HG03103 (cell line): ENCODE results near the gene PLA2G2F.
"Not testable (repeated sequence)": the region's sequence is repeated elsewhere in the genome, so short reads cannot be mapped to it uniquely, and the experiment has no call there.

Experiments used
- ATAC-seq: cut with Tn5 transposase; IDR thresholded peaks from one replicate; pipeline ENCODE4 v1.9.1; 2021; ENCODE audit warnings: low read depth; ENCODE audit not compliant: unreplicated experiment

PLA2G2F gene

DNA sequence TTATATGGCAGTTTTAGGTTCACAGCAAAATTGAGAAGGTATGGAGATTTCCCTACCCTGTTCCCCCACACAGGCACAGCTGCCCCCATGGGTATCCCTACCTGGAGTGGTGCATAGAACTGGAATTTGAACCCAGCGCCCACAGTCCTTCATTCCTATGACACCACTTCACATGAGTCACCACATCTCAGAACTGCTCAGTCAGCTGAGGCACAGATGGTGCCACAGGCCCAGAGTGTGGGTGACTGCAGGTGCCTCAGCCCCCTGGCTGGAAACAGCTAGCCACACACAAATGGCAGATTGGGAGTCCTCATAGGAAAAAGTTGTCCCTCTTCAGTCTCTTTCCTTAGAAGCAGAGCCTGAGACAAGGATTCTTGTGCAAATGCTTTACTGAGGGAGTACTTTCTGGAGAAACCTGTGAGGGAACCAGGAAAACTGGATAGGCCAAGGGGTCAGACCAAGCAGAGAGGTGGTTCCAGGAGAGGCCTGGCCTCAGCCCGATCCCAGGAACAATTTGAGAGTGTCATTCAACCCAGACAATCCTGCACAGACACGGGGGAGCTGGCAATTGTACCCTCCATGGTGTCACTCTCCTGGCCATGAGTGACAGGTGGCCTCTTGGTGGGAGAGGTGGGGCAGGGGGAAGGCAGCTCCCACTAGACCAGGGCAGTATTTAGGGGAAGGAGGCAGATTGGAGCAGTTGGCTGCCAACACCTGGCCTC, 26.7 kb upstream of the PLA2G2F start:
- ATAC-seq = no peak

DNA sequence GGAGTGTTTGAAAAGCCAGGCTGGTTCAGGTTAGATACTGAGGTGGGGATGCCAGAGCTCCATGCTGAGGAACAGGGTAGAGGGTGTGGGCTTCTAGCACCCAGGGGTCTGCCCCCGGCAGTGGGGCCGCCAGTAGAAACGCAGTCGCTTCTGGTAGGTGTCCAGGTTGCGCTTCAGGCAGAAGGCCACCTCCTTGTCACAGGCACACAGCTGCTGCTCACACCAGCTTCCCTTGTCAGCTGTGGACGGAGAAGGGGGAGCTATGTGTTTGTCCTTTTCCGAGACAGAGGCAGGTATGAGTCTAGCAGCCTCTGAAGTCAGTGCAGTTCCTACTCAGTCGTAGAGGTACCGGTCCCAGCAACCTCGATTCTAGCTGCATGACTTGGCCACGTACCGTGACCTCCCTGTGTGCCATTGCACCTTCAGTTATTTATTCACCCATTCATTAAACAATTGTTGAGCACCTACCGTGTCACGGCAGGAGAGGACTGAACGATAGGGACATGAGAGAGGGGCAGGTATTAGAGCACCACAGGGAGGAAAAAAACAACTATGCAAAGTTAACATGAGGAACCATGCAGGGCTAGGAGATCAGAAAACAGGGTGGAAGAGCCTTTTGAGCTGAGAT, 25.0 kb upstream of the PLA2G2F start:
- no peak for ATAC-seq

DNA sequence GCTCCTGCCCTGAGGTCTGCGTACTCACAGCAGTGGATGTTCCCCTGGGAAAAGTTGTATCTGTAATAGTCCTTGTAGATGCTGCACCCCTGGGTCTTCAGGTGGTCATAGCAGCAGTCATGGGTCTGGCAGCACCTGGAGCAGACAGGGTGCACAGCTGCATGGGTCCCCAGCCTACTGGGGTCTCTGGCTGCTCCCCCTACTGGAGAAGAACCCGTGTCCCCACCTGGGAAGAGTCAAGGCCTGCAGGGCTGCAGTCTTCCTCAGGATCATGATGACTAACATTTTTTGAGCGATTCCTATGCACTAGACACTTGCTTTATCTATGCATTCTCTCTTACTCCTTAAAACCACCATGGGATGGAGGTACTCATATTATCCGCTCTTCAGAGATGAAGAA, 23.6 kb upstream of the PLA2G2F start:
- no peak for ATAC-seq

DNA sequence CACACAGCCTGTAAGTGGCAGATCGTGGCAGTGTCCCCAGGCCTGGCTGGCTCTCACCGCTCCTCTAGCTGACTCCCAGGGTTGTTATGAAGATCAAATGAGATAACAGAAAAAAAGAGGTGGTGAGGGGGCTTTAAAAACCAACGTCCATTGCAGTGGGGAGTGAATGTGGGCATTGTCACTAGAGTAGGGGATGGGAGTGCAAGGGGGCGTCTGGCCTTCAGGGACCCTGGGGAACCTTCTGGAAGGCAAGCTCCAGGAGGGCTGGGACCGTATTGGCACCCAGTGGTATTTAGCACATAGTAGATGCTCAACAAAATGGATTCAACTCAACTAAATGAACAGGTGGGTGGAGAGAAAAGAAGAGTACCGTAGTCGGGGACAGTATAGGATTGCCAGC, 23.2 kb upstream of the PLA2G2F start:
- ATAC-seq = no peak

DNA sequence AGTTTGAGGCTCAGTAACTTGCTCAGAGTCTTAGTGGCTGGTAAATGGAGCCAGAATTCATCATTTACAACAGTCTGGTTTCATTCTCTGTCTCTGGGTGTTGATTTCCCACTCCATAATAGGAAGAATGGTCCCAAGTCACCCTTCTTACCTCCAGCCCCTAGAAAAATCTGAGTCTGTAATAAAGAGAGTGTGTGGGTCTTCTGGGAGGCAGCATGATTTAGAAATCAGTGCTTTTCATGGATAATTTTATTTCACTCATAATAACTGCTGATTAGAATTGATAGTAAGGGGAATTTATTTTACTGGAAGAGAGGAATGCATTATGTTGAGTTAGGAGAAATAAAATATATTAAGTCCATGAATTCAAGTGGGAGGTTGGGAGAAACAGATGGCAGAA, 21.9 kb upstream of the PLA2G2F start:
- no peak for ATAC-seq

DNA sequence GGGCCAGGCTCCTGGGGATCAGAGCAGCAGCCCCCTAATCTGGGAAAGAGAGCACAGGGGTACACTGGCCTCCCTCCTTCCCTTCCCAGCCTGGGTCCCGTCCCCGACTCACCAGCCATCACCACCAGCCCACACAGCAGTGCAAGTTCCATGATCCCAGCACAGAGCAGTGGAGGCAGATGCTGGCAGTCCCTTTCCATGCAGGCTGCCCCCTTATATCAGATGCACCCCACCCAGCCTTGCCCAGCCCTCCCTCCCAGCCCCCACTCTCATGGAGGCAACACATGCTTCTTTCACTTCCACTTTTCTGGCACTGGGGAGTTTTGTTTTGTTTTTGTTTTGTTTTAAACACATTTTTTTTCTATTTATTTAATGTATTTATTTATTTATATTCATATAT, 19.8 kb upstream of the PLA2G2F start, which contains the start of gene PLA2G2D:
Gene PLA2G2D (minus strand): TSS at position 190 of the 400 bp plus-strand sequence. CDS start 38 bp downstream, at position 152.
- ATAC-seq = no peak

DNA sequence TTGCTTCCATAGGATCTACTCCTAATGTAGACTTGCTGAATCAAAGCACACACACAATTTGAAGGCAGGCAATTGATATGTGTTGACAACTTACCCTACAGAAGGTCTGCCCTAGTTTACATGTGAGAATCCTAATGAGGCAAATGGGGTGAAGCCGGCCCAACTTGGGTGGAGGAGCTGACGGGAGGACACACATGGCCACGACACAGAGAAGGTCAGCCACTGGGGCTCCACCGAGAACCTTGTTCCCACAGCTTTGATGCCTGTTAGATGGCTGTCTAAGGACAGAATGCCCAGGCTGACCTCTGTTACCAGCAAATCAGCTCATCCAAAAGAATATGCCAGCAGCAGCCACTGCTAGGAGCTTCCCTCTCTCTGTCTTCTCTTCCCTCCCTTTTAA, 18.3 kb upstream of the PLA2G2F start:
- ATAC-seq = no peak

DNA sequence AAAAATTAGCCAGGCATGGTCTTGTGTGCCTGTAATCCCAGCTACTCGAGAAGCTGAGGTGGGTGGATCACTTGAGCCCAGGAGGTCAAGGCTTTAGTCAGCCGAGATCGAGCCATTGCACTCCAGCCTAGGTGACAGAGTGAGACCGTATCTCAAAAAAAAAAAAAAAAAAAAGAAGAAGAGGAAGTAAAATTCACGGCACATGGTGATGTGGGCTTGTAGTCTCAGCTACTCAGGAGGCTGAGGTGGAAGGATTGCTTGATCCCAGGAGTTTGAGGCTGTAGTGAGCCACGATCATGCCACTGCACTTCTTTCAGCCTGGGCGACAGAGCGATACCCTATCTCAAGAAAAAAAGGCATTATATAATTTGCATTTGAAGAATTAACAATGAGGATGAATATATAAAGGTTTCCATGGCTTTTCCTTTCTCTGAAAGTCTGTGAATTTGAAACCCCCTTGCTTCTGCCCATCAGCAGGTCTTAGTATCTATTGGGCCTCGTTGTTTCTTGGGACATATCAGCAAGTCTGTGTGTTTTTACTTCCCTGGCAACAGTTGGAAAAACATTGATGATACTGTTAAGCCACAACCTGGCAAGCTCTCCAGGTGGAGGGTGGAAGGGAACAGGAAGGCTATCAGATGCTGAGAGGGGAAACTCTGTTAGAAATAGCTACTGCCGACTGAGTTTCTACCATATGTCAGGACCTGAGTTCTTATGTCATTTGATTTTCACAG, 15.2 kb upstream of the PLA2G2F start:
- ATAC-seq = no peak

DNA sequence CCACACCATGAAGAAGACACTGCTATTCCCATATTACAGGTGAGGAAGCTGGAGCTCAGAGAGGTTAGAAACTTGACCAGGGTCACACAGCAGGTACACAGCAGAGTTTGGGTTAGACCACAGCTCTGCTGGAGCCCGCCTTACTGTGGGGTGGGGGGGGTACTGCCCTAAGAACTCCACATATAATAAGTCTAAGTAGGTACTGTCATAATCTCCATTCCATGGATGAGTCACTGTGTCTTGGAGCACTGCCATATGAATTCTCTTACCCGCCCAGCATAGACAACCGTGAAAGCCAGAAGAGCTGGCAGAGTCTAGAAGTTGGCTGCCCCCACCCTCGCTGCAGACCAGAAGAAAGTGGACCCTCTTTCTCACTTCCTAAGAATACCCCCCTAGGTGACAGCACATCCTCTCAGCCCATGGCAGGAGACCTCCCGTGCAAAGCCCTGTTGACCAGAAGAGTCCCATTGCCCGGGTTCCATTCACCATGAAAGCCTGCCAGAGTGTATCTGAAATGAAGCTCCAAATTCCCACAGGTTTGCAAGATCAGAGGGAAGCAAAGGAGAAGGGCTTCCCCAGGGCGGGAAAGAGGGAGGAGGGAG, 14.6 kb upstream of the PLA2G2F start:
- ATAC-seq = no peak

DNA sequence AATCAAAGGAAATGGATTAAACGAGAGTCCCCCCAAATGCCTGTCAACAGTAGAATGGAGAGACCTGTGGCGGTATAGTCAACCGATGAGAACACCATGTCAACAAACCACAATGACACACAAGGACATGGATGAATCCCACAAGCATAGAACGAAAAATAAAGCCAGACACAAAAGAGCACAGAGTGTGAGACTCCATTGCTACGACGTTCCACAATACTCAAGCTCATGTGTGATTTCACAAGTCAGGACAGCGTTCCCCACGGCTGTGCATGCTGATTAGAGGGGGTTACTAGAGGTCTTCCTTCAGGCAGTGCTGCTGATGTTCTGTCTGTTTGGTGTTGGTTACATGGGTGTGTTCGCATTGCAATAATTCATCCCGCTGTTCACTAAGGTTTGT, 14.0 kb upstream of the PLA2G2F start:
- ATAC-seq = no peak

DNA sequence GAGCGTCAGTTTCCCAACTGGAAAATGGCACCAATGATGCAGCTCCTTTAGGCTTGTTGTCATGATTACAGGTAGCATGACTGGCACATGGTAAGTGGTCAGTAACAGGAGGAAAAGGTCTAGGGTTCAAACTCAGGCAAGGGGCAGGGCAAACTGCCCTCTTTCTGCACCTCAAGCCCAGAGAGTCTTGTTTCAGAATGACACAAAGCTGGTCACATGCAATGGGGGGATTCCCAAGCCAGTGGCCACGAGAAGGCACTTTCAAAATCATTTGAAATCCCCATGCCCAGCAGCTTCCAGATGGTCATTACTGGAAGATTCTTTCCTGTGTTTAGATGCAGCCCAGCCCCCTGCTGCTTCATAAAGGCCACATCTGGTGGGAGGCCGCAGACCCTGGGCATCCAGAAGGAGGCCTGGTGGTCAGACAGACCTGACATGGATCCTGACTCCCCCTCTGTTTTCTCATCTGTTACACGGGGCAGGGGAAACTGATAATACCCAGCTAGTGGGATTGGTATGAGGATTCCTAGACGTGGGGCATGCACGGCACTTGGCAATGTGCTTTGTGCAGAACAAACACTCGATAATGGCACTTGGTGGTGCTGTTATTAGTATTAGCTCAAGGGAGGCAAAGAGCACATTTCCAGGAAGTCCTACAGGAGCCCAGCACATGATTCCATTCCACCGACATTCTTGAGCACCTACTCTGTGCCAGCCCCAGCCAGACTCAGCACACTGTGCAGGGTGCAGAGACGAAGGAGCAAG, 12.9 kb upstream of the PLA2G2F start:
- no peak for ATAC-seq

DNA sequence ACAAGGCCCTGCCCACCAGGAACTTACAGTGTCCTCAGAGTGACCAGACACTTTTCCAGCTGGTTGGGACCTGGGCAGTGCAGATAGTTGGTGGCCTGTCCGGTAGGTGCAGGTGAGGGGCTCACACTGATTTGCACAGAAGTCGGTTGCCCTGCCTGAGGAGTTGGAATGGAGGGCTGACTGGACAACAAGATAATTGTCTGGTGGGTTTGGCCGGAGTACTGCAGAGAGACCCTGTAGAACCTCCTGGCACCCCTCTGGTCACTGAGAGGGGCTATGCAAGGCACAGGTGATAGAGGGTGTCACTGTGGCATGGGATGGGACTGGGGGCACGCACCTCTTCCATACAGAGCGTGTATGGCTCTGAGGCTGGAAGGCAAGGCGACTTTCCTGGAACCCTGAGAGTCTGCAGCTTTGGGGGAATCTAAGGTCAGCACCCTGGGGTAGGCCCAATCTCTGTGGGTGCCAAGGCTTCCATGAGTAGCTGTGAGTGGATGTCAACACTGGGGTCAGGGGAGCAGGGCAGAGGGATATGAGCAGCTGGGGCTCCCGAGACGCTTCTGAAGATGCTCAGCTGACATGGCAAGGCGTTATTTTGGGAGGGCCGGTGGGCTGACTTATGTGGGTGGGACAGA, 12.2 kb upstream of the PLA2G2F start:
- no peak for ATAC-seq

DNA sequence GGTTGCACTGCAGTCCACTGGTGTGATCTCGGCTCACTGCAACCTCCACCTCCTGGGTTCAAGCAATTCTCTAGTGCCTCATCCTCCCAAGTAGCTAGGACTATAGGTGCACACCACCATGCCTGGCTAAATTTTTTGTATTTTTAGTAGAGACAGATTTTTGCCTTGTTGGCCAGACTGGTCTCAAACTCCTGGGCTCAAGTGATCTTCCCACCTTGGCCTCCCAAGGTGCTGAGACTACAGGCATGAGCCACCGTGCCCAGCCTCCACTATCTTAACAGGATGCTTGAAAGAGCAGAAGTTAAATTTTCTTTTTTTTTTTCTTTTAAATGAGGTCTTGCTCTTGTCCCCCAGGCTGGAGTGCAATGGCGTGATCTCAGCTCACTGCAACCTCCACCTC, 8.6 kb upstream of the PLA2G2F start:
- ATAC-seq = not testable (repeated sequence)

DNA sequence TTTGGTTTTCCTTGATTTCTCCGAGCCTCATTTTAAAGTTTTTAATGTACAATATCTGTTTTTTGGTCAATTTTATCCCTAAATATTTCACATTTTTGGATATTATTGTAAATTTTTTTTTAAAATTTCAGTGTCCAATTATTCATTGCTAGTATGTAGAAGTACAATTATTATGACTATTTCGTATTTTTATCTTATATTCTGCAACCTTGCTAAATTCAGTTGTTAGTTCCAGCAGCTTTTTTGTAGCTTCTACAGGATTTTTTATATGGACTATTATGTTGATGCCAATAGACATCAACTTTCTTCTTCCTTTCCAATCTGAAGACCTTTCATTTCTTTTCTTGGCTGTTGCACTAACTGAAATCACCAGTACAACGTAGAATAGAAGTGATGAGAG, 4.1 kb upstream of the PLA2G2F start:
- no peak for ATAC-seq

DNA sequence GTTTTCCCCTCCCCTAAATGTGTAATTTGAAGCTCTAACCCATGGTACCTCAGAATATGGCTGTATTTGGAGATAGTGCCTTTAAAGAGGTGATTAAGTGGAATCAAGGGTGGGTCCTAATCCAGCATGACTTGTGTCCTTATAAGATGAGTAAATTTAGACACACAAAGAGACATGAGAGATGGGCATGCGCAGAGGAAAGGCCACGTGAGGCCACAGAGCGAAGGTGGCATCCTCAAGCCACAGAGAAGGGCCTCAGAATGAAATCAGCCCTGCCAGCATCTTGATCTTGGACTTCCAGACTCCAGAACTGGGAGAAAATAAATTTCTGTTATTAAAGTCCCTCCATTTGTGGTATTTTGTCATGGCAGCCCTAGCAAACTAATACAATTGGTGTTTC, 2.9 kb upstream of the PLA2G2F start:
- no peak for ATAC-seq

DNA sequence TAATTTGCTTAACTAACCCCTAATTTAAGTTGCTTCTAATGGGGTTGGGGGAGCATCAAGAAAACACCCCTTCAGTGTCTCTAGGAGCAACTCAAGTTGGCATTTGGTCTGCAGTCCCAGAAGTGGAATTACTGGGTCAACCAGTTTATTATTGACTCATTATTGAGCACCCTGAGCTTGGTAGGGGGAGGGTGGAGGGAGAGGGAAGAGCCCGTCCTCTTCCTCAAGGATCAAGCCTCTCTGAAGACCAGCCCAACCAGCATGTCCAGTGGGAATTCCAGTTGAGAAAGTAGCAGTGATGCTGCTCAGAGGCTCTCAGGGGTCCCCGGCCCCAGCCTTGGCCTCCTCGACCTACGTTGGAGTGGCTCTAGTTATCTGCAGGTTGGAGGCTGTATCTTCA, 2.1 kb upstream of the PLA2G2F start:
- no peak for ATAC-seq

DNA sequence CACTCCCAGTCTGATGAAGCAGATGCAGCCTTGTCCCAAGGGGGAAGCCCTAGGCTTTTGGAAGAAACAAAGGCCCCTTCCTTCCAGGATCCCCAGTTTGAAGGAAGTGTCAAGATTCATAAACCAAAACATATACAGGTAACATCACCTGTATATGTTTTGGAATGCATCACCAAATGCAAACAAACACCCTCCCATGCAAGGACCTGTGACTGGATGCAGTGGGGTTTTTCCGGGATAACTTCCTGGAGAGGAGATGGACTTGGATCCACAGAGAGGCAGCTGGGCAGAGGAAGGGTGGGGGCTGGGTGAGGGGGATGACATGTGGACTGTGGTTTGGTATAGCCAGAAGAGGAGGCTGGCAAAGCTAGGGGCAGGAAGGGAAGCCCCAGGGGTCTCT, 1.5 kb upstream of the PLA2G2F start:
- no peak for ATAC-seq

DNA sequence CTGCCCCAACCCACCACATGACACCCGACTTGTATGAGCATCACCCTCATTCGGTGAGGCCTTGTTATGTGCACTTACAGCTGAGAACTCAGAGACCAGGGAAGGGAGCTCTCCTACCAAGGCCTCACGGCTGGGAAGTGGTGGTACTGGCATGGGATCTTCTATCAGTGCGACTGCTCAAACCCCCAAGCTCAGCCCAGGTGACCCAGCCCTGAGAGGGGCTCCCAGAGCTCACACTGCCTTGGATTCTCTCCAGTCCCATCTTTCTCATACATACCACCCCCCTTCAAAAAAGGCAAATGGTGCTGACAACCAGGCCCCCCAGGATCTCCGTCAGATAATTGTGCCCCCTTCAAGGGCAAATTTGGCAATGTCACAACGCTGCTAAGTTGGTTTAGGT, 777 bp upstream of the PLA2G2F start:
- ATAC-seq = no peak

DNA sequence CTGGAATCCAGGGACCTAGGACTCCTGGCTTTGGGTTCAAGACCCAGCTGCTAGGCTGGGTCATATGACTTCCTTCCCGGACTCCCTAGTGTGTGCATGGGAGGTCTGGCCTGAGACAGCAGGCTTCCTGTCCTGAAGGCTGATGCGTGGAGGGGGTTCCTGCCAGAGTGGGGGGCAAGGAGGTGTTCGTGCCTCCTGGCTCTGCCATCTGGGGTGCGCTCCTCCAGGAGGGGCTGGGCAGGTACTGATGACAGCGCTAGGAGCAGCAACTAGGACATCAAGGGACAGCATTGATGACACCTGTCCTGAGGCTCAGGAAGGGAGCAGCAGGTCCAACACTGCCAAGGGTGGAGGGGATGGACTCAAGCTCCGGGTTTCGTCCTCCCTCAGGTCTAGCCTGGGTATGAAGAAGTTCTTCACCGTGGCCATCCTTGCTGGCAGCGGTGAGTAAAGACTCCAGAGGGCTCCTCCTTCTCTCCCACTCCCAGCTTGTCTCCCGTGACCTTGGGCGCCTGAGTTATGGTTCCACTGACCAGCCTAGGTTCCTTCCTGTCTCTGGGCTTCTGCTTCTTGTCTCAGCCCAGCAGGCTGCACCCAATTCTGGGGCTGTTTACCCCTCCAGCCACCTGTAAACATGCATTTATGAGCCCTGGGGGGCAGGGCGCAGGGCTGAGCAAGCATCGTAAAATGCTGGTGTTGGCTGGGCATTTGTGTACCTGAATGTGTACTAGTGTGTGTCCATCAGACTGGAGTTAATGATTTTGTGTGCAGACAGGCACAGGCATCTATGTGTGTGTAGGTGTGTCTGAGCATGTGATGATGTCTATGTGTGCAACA, 871 bp downstream of the PLA2G2F start:
- no peak for ATAC-seq
